ENCODE results near the gene BCL3. TPM values are rescaled to one million over a fixed set of nuclear protein-coding genes. Genes with fewer than 3 reads are reported as not detected.

The BCL3 gene
- total and polyA plus RNA-seq, 2 of the 13 experiments (the other 11 are each of a cell fraction or from before 2014, with no cell fraction given), result 2.3 to 4.0 TPM

- TF ChIP-seq, protein P1, sequence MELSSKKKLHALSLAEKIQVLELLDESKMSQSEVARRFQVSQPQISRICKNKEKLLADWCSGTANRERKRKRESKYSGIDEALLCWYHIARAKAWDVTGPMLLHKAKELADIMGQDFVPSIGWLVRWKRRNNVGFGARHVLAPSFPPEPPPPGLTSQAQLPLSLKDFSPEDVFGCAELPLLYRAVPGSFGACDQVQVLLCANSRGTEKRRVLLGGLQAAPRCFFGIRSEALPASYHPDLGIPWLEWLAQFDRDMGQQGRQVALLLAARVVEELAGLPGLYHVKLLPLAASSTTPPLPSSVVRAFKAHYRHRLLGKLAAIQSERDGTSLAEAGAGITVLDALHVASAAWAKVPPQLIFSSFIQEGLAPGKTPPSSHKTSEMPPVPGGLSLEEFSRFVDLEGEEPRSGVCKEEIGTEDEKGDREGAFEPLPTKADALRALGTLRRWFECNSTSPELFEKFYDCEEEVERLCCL (CRISPR knock-in tag; IDR thresholded peaks at IDR 0.05; ENCODE audit: borderline replicate concordance), result no peak
- no peak for TF ChIP-seq ZNF337 (CRISPR knock-in tag; IDR thresholded peaks at IDR 0.05; ENCODE audit: borderline replicate concordance, low read depth)
- no peak for TF ChIP-seq ZNF142 (CRISPR knock-in tag; IDR thresholded peaks at IDR 0.05)
- TF ChIP-seq ZNF670 (CRISPR knock-in tag; IDR thresholded peaks at IDR 0.05; ENCODE audit: borderline replicate concordance), result no peak
- peak; percentile 64; the same call in 1 of the 2 replicates for TF ChIP-seq ZNF580 (CRISPR knock-in tag; IDR thresholded peaks at IDR 0.05; ENCODE audit: borderline replicate concordance, low read depth)
- no peak for TF ChIP-seq ZNF7 (CRISPR knock-in tag; IDR thresholded peaks at IDR 0.05)
- TF ChIP-seq ATF4 (CRISPR knock-in tag; IDR thresholded peaks at IDR 0.05), result no peak
- TF ChIP-seq ZNF616 (CRISPR knock-in tag; IDR thresholded peaks at IDR 0.05; ENCODE audit: low read depth), result no peak
- TF ChIP-seq, protein P2, sequence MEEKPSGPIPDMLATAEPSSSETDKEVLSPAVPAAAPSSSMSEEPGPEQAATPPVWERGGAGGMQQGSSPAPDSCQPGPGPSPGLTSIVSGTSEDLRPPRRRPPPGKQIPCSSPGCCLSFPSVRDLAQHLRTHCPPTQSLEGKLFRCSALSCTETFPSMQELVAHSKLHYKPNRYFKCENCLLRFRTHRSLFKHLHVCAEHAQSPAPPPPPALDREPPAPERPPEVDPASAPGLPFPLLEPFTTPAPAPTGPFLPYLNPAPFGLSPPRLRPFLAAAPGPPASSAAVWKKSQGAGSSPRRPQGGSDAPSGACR (CRISPR knock-in tag; IDR thresholded peaks at IDR 0.05), result no peak
- peak; percentile 86 for TF ChIP-seq MIXL1 (CRISPR knock-in tag; IDR thresholded peaks at IDR 0.05)
- TF ChIP-seq ZNF792 (CRISPR knock-in tag; IDR thresholded peaks at IDR 0.05), result 0 out of 2 replicates have a peak, but pooled peaks have one; percentile 31
- TF ChIP-seq, protein P3, sequence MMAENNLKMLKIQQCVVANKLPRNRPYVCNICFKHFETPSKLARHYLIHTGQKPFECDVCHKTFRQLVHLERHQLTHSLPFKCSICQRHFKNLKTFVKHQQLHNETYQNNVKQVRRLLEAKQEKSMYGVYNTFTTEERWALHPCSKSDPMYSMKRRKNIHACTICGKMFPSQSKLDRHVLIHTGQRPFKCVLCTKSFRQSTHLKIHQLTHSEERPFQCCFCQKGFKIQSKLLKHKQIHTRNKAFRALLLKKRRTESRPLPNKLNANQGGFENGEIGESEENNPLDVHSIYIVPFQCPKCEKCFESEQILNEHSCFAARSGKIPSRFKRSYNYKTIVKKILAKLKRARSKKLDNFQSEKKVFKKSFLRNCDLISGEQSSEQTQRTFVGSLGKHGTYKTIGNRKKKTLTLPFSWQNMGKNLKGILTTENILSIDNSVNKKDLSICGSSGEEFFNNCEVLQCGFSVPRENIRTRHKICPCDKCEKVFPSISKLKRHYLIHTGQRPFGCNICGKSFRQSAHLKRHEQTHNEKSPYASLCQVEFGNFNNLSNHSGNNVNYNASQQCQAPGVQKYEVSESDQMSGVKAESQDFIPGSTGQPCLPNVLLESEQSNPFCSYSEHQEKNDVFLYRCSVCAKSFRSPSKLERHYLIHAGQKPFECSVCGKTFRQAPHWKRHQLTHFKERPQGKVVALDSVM (CRISPR knock-in tag; IDR thresholded peaks at IDR 0.05), result peak; percentile 67; the same call in 1 of the 2 replicates
- TF ChIP-seq HHEX (CRISPR knock-in tag; IDR thresholded peaks at IDR 0.05), result peak; percentile 69; the same call in 1 of the 2 replicates
- TF ChIP-seq KLF16 (CRISPR knock-in tag; IDR thresholded peaks at IDR 0.05), result peak in 1 of 2 experiments; percentile 53; a peak in 1 of 4 replicates
- no peak; the same call in 1 of the 2 replicates for TF ChIP-seq SAFB2 (CRISPR knock-in tag; IDR thresholded peaks at IDR 0.05; ENCODE audit: borderline replicate concordance, low read depth)
Observed at GRCh38 chr19:44796701-44797115, 48.2 kb downstream of the BCL3 start (continued).
